HG03280 (cell line): ENCODE data around the gene ELN.

ENCODE experiments used
- ATAC-seq: cut with Tn5 transposase; IDR thresholded peaks from one replicate; pipeline ENCODE4 v1.9.1; 2021; ENCODE audit warnings: mild to moderate bottlenecking, moderate library complexity; ENCODE audit not compliant: unreplicated experiment

ELN gene

DNA sequence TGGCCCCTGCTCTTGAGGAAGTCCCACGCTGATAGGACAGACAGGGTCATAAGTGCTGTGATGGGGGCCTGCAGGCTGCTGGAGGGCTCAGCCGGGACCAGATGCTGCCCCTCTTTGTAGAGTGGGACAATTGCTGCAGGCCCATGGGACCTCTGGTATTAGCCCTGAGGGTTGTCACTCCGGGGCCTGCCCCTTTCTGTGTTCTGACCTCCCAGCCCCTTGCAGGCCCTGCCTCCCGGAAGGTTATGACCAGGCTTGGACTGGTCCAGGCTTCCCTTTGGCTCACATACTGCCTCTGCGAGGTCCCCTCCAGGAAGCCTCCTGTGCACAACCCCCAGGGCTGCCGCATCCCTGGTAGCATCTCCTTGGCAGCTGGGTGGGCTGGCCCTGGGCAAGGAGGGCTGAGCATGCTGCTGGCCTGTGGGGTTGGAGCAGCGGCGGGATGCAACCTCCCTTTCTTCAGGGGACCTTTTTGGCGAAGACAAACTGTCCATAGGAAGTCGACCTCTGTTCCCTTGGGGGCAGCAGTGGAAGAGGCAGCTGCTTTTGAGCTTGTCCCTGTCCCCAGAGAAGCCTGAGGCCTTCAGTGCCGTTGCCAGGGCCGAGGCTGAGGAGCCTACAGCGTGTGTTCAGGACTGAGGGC is 64.5 kb downstream of the ELN start:
- ATAC-seq: no peak

DNA sequence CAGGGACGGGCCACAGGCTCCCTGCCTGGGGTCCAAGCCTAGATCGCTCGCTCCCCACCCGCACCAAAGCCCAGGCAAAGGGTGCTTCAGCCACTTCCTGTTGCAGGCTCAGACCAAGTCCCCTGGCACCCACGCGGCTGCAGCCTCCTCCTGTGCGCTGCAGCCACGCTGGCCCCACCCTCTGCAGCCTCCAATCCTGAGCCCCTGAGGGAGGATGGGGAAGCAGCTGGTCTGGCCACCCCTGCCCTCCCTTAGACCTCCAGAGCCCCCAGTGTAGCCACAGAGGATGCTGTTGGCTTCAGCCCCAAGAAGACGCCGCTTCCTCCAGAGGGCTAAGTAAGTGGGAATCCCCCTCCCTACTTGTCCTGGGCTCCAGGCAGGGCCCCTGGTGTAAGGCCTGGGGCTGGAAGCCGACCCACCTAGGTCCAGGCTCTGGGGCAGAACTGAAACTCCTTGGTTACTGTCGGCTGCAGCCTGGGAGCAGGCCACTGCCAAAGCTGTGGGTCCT is 65.0 kb downstream of the ELN start:
- ATAC-seq: peak; percentile 55

DNA sequence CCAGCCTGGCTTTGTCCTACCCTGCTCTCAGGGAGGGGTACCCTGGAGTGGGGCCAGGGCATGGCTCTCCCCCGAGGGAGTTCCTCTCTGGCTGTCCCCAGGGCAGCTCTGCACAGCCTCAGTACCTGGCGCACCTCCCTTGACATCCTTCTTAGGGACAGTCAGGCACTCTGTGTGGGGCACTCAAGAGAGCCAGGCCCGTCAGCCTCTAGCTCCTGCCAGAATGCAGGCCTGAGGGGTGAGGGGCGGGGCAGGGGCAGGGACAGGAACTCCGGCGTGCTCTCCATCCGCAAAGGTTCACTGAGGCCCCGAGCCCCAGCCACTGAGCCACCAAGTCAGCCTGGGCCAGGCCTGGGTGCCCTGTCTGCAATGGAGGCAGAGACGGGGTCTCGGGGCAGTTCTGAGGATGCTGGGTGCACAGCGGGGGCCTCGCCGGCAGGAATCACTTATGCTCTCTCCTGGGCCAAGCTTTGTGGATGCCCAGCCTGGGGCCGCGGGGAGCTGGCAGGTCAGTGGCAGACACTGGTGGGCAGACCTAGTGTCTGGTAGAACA is 65.8 kb downstream of the ELN start:
- ATAC-seq: peak; percentile 7

DNA sequence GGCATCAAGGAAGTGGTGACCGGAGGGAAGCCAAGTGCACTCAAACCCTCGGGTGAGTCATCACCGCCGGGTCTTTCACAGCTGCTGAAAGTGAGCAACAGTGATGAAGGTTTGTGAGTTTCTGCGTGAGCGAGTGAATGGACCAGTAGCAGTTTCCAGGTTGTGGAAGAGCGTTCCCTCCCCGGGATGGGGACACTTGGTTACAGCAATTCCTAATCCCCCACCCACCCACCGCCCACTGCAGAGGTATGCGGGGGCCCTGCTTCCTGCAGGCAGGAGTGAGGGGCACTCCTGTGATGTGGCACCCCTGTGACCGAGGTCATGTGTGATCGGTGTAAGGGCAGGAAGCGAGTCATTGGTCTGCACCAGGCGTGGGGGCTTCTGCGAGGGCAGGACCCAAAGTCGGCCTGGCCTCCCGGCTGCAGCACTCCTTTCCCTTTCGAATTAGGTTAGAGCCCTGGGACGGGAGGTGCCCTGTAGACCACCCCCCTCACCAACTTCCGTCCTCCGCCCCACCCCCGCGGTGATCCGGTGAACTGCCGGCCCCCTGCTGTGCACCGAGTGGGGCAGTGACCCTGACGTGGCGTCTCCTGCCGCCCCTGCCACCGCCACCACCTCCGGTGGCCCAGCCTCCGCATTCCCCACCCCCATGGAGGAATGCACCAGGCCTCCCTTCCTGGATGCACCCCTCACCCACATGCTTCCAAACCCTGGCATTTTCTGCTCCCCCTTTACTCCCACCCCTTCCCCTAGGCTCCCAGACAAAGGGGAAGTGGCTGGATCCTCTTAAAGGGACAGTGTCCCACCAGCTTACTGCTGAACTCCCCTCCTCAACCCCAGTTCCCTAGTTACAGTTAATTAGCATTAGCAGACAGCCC is 66.5 kb downstream of the ELN start:
- ATAC-seq: peak; percentile 51

DNA sequence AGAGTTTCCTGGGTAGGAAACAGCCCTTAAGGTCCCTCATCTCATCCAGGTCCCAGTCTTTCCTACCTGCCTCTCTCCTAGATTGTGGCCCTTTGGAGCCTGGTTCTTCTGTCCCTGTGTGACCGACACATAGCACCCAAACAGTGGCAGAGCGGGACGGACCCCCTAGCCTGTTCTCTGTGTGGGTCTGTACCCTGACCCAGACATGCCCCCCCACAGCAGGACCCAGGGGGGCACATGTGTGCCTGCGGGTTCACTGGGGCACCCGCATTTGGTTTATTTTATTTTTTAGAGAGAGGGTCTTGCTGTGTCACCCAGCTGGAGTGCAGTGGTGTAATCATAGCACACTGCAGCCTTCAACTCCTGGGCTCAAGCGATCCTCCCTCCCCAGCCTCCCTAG is 67.2 kb downstream of the ELN start:
- no peak for ATAC-seq

DNA sequence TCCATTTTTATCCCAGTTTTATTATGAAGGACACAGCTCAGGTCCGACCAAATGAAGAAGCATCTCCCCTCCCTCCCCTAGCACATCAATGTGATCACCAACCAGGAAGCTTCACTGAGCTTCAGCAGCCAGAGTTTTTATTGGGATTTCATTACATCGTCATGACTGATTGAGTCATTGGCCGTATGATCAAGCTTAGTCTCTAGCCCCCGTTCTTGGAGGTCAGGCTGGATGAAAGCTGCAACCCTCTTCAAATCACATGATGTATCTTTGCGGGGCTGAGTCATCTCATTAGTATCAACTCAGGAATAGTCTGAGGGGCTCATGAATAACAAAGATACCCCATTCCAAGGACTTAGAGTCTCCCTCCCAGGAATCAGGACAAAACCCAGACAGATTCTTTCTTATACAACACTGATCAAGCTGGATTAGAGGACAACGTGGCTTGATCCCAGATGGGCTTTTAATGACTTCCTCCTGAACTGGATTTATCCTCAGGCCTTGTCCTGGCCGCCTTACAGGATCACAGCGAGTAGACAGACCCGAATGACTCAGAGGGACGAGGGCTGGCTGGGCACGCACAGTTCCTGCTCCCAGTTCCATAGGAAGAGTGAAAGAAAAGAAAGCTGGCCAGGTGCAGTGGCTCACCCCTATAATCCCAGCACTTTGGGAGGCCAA is 70.1 kb downstream of the ELN start:
- no peak for ATAC-seq

DNA sequence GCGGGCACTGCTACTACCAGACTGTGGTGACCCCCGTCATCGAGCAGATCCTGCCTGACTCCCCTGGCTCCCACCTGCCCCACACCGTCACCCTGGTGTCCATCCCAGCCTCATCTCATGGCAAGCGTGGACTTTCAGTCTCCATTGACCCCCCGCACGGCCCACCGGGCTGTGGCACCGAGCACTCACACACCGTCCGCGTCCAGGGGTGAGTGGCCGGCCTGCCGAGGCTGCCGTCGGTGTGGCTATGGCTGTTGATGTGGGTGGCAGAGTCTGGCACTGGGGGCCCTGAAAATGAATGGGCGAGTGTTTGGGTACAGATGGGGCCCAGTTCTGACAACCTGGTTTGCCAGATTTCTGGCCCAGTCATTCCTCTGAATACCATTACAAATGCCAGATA is 71.1 kb downstream of the ELN start:
- no peak for ATAC-seq

DNA sequence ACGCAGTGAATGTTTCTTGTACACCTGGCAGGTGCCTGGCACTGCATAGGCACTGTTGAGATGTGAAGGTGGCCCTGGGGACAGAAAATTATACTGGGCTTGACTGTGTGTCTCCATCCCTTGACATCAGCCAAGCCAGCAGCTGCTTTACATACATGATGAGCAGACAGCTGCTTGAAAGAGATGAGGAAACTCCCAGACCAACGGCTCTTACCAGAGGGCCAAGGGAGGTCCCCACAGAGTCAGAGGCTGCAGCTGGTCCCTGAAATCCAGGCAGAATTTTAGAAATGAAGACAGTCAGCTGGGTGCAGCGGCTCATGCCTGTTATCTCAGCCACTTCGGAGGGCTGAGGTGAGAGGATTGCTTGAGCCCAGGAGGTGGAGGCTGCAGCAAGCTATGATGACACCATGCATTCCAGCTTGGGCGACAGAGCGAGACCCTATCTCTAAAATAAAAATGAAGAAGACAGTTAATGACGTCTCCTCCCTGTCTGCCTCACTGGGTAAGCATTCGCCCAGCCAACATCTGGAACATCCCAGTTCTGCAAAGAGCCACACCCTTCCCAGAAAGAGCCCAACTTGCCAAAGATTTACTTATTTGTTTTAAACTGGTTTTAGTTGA is 73.2 kb downstream of the ELN start:
- peak; percentile 87 for ATAC-seq

DNA sequence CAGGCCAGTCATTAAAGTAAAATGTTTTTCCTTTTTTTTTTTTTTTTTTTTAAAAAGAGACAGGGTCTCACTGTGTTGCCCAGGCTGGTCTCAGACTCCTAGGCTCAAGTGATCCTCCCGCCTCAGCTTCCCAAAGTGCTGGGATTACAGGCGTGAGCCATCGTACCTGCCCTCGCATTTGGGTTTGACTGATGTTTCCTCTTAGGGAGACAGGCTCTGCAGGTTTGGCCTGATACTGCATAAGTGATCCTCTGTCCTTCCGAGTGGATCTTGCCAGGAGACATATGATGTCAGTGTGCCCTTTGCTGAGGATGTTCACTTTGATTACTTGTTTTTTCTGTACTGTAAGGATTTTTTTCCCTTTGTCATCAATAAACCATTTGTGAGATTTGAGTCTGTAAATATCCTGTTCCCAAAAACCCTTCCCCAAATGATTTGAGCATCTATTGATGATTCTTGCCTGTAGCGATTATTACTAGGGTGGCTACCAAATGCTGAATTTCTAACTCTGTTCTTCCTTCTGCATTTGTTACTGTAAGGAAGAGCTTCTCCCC is 75.3 kb downstream of the ELN start:
- ATAC-seq: no peak

DNA sequence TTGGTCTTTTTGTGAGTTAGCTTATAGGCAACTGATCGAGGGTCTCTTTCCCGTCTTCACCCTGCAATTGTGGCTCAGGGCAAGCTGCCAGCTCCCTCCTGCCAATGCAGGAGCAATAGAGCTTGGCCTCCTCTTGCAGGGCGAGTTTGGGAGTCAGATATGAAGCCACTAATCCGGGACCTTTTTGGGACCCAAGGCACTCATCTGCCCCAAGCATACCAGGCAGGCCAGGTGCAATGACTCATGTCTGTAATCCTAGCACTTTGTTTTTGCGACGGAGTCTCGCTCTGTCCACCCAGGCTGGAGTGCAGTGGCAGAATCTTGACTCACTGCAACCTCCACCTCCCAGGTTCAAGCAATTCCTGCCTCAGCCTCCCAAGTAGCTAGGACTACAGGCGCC is 76.7 kb downstream of the ELN start:
- no peak for ATAC-seq

DNA sequence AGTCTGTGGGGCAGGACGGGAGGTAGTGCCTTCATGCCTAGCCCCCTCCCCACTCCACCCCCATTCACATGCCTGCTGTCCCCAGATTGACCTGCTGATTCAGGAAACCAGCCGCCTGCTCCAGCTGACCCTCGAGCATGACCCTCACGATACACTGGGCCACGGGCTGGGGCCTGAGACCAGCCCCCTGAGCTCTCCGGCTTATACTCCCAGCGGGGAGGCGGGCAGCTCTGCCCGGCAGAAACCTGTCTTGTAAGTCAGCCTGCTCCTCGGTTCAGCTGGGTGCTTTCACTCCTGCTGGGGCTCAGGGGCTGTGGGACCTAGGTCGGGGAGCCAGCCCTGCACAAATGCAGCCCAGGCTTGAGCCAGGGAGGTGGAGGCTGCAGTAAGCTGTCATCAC is 78.0 kb downstream of the ELN start:
- no peak for ATAC-seq

DNA sequence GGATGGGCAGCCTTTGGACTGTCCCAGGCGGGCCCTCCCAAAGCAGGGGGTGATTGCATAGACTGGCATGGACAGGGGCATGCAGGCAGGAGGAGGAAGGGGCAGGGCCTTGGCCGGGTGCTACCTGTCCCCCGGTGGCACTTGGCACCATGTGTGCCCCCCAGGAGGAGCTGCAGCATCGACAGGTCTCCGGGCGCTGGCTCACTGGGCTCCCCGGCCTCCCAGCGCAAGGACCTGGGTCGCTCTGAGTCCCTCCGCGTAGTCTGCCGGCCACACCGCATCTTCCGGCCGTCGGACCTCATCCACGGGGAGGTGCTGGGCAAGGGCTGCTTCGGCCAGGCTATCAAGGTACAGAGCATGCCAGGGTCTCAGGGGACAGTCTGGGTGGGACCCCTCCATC is 78.9 kb downstream of the ELN start:
- ATAC-seq: no peak

DNA sequence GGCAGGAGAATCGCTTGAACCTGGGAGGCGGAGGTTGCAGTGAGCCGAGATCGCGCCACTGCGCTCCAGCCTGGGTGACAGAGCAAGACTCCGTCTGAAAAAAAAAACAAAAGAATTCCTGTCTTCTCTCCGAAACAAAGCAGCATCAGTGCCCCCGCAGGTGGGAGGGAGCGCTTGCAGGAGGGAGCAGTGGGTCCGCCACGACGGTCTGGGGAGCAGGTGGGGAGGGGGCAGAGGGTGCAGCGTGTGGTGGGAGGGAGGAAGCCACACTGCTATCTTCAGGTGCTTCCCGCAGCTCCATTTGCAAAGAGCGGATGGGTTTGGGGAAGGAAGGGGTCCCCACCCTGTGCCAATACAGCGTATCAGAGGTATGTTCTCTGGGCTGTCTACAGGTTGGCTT is 87.4 kb downstream of the ELN start:
- ATAC-seq: no peak

DNA sequence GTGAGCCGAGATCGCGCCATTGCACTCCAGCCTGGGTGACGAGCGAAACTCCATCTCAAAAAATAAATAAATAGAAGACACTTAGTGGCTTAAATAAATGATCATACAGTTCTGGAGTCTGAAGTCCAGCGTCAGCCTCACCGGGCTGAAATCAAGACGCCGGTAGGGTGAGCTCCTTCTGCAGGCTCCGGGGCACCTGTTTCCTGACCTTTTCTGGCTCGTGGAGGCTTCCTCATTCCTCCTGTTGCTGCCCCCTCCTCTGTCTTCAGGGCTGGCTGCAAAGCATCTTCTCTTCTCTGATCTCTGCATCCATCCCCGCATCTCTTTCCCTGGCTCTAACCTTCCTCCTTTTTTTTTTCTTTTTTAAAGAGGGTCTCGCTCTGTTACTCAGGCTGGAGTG is 88.4 kb downstream of the ELN start:
- ATAC-seq: no peak
